Measurements from ENCODE around the gene ZNF212.

Gene ZNF212

GRCh38 chr7:149239345-149240143 is at the start of gene ZNF212:
Gene ZNF212, plus strand, starts transcription at chr7:149239651. Its CDS starts 128 bp downstream, at chr7:149239779.
- DNase-seq, result peak; percentile 97

GRCh38 chr7:149191851-149192250 is 47.6 kb upstream of the ZNF212 start:
- DNase-seq, result no peak

- no peak for DNase-seq
These were observed 44.7 kb upstream of the ZNF212 start for GRCh38 chr7:149194799-149195179.

GRCh38 chr7:149195180-149196150 is 44.0 kb upstream of the ZNF212 start, which contains the start of gene ZNF282:
Gene ZNF282, plus strand, starts transcription at chr7:149195546. Its CDS starts 44 bp downstream, at chr7:149195590.
- peak; percentile 95 for DNase-seq

GRCh38 chr7:149196151-149196704 is 43.2 kb upstream of the ZNF212 start:
- DNase-seq, result peak; percentile 41

GRCh38 chr7:149196705-149197171 is 42.7 kb upstream of the ZNF212 start:
- peak; percentile 40 for DNase-seq

- DNase-seq, result no peak
These were observed 41.8 kb upstream of the ZNF212 start for GRCh38 chr7:149197675-149198074.

GRCh38 chr7:149198161-149198816 is 41.2 kb upstream of the ZNF212 start:
- no peak for DNase-seq

- no peak for DNase-seq
These were observed 40.0 kb upstream of the ZNF212 start for GRCh38 chr7:149199234-149199995.

- no peak for DNase-seq
These were observed 36.6 kb upstream of the ZNF212 start for GRCh38 chr7:149202831-149203231.

GRCh38 chr7:149205690-149206381 is 33.6 kb upstream of the ZNF212 start:
- no peak for DNase-seq

- no peak for DNase-seq
These were observed 32.0 kb upstream of the ZNF212 start for GRCh38 chr7:149207324-149208035.

- peak; percentile 77 for DNase-seq
These were observed 29.8 kb upstream of the ZNF212 start for GRCh38 chr7:149209518-149210269.

GRCh38 chr7:149210551-149210950 is 28.9 kb upstream of the ZNF212 start:
- DNase-seq, result no peak

GRCh38 chr7:149214020-149214720 is 25.3 kb upstream of the ZNF212 start:
- no peak for DNase-seq

- no peak for DNase-seq
These were observed 23.0 kb upstream of the ZNF212 start for GRCh38 chr7:149216402-149216801.

GRCh38 chr7:149217570-149217969 is 21.9 kb upstream of the ZNF212 start:
- no peak for DNase-seq

- no peak for DNase-seq
These were observed 20.7 kb upstream of the ZNF212 start for GRCh38 chr7:149218469-149219420.

All from hematopoietic multipotent progenitor cell treated with erythropoietin and hydrocortisone succinate and interleukin-3 and kit ligand, for 4 days (in vitro differentiated cells).